Adipocyte (in vitro differentiated cells): ENCODE results near the gene EFCAB8.
"Not testable (repeated sequence)": the region's sequence is repeated elsewhere in the genome, so short reads cannot be mapped to it uniquely, and the experiment has no call there.

ENCODE experiments used
- DNase-seq: peaks from one replicate; pipeline ENCODE4 v3.0.0-alpha.2; 2015; ENCODE audit warnings: low read depth
- H3K27me3 ChIP-seq: replicated peaks from 2 replicates; pipeline ENCODE4 v1.7.0; 2013; ENCODE audit warnings: mild to moderate bottlenecking, low read length, moderate library complexity; ENCODE audit not compliant: control insufficient read depth, insufficient read depth
- H3K36me3 ChIP-seq: 2 replicates; pipeline ENCODE4 v1.7.0; 2013; ENCODE audit warnings: low read length, mild to moderate bottlenecking, moderate library complexity; ENCODE audit not compliant: control insufficient read depth, insufficient read depth, severe bottlenecking
- H3K4me1 ChIP-seq: 2 replicates; pipeline ENCODE4 v1.7.0; 2013; ENCODE audit warnings: mild to moderate bottlenecking, low read length, moderate library complexity; ENCODE audit not compliant: control insufficient read depth, insufficient read depth
- H3K4me3 ChIP-seq: 2 replicates; pipeline ENCODE4 v1.7.0; 2013; ENCODE audit warnings: mild to moderate bottlenecking, low read length, moderate library complexity
- H3K9ac ChIP-seq: 2 replicates; pipeline ENCODE4 v1.7.0; 2013; ENCODE audit warnings: mild to moderate bottlenecking, low read length, moderate library complexity
- H3K9me3 ChIP-seq: 2 replicates; pipeline ENCODE4 v1.7.0; 2013; ENCODE audit warnings: mild to moderate bottlenecking, low read length, moderate library complexity; ENCODE audit not compliant: control insufficient read depth

The EFCAB8 gene

DNA sequence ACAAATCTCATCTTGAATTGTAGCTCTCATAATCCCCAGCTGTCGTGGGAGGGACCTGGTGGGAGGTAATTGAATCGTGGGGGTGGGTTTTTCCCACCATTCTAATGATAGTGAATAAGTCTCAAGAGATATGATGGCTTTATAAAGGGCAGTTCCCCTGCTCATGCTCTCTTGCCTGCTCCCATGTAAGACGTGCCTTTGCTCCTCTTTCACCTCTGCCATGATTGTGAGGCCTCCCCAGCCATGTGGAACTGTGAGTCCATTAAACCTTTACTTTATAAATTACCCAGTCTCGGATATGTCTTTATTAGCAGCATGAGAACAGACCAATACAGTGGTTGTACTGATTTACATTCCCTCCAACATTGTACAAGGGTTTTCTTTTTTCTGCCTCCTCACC is 75.9 kb downstream of the EFCAB8 start:
- H3K4me3 ChIP-seq: no peak overlapping the region
- peaks cover 12% of the 10 kb centered on the region for H3K27me3 ChIP-seq
- H3K4me1 ChIP-seq: no peaks in the 10 kb centered on the region
- H3K36me3 ChIP-seq: no peaks in the 10 kb centered on the region
- no peak overlapping the region for H3K9ac ChIP-seq
- DNase-seq: no peak
- H3K9me3 ChIP-seq: peaks cover 6% of the 10 kb centered on the region

- Histone ChIP-seq H3K9ac (no peak overlapping the region), H3K4me1 (no peaks in the 10 kb centered on the region), H3K36me3 (no peaks in the 10 kb centered on the region), H3K4me3 (peak overlapping the region; percentile 14), H3K27me3 (no peaks in the 10 kb centered on the region), H3K9me3 (peaks cover 11% of the 10 kb centered on the region)
- peak; percentile 7 for DNase-seq
These were observed 82.6 kb downstream of the EFCAB8 start for GRCh38 chr20:32941155-32941885.

GRCh38 chr20:32943490-32944052 is 84.8 kb downstream of the EFCAB8 start:
- H3K36me3 ChIP-seq: no peaks in the 10 kb centered on the region
- H3K27me3 ChIP-seq: no peaks in the 10 kb centered on the region
- H3K9ac ChIP-seq: no peak overlapping the region
- peaks cover 9% of the 10 kb centered on the region for H3K9me3 ChIP-seq
- no peak overlapping the region for H3K4me3 ChIP-seq
- H3K4me1 ChIP-seq: no peaks in the 10 kb centered on the region
- no peak for DNase-seq

GRCh38 chr20:32945710-32946221 is 87.0 kb downstream of the EFCAB8 start:
- peak; percentile 60 for DNase-seq
- Histone ChIP-seq H3K27me3 (peaks cover 9% of the 10 kb centered on the region), H3K4me3 (no peak overlapping the region), H3K9me3 (peaks cover 9% of the 10 kb centered on the region), H3K36me3 (no peaks in the 10 kb centered on the region), H3K9ac (no peak overlapping the region), H3K4me1 (no peaks in the 10 kb centered on the region)

GRCh38 chr20:32946629-32947028 is 87.9 kb downstream of the EFCAB8 start:
- peaks cover 18% of the 10 kb centered on the region for H3K27me3 ChIP-seq
- H3K4me1 ChIP-seq: no peaks in the 10 kb centered on the region
- H3K9ac ChIP-seq: no peak overlapping the region
- H3K9me3 ChIP-seq: peaks cover 5% of the 10 kb centered on the region
- no peak overlapping the region for H3K4me3 ChIP-seq
- H3K36me3 ChIP-seq: no peaks in the 10 kb centered on the region
- DNase-seq: no peak

DNA sequence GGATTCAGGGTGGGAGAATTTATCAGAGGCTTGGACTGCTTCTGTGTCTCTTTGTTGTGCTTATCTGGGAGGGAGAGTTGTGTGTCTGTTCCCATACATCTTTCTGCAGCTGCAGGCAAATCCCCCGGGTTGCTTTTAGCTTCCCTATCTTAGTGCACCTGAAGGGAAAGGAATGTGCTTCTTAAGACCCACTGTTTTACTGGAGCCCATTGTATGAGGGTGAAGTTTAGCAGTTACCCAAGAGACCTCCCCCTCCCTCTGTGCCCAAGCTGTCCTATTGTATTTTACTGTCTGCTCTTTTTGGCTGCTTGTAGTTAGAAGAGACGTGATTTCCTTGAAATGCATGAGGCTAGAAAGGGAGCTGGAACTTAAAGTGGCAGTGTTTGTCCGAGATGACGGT is 91.8 kb downstream of the EFCAB8 start:
- Histone ChIP-seq H3K27me3 (peaks cover 28% of the 10 kb centered on the region), H3K9me3 (peaks cover 15% of the 10 kb centered on the region)
- not testable (repeated sequence) for H3K36me3 ChIP-seq, H3K4me1 ChIP-seq, DNase-seq, H3K9ac ChIP-seq, H3K4me3 ChIP-seq

DNA sequence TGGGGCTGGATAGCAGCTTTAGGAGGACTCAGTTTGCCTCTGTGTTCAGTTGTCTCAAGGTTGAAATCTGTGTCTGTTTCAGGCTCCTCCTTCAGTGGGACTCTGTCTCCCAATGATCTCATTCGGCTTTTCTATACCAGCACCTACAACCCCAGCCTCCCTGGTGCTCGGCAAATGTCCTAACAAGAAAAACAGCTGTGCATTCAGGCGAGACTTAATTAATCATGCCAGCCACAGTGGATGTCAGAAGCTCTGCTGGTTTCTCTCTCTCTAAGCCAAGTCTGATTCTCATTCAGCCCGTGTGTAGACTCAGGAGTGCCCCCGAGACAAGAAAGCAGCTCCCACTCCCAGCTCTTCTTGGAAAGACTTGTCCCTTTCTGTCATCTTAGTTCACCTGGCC is 98.7 kb downstream of the EFCAB8 start:
- H3K27me3 ChIP-seq: peaks cover 19% of the 10 kb centered on the region
- H3K9me3 ChIP-seq: peaks cover 38% of the 10 kb centered on the region
- DNase-seq: no peak
- H3K9ac ChIP-seq: no peak overlapping the region
- no peaks in the 10 kb centered on the region for H3K4me1 ChIP-seq
- H3K36me3 ChIP-seq: no peaks in the 10 kb centered on the region
- H3K4me3 ChIP-seq: no peak overlapping the region

DNA sequence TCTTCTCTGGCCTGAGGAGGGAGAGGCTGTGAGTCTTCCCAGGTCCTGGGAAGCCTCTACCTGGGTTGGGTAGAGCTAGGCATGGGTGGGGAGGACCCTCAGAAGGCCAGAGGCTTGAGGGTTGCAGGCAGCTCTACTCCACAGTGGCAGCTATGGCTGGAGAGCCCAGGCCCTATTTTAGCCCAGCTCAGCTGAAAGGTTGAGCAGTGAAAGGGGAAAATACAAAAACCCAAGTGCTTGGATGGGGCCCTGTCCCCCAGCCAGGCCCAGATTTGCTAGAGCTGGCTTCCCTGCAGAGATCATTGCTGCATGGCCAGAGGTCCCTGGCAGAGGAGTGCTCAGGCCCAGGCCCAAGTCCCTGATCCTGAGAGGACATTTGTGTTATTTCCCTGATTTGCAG is 99.9 kb downstream of the EFCAB8 start:
- no peak overlapping the region for H3K9ac ChIP-seq
- H3K27me3 ChIP-seq: peaks cover 21% of the 10 kb centered on the region
- no peak overlapping the region for H3K4me3 ChIP-seq
- no peaks in the 10 kb centered on the region for H3K36me3 ChIP-seq
- no peak for DNase-seq
- peaks cover 37% of the 10 kb centered on the region for H3K9me3 ChIP-seq
- H3K4me1 ChIP-seq: no peaks in the 10 kb centered on the region

DNA sequence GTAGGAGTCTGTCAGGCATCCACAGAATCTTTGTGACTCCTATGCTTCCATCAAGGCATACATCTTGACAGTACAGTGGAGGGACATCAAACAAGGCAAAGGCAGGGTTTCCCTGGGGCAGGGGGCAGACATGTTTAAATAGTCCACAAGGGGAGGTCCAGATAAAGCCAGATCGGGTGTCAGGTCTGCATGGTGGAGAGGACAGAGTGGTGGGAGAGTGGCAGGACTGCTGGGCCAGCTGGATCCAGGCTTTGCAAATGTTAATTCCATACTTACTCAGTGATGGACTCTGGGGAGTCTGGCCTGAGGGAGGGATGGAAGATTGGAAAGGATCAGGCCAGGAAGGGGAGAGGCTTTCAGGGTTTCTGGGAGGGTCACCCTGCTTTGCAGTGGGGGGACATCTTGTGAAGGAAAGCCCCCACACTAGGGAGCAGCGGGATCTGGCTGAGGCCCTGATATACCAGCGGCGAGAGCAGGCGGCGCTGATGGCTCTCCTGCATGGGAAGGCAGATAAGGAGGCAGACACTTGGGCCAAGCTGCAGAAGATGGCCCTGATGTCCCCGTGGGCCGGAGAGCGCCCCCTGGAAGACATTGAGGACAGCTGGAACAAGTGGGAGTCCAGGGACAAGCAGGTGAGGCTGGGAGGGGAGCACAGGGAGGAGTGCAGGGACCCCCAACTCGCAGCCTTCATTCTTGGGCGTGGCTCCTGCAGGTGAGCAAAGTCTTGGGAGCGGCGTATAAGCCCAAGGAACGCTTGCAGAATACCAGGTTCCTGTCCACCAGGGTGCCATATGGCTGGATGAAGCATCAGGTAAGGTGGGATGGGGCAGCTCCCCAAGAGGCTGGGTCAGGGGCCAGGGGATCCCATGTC is 100.9 kb downstream of the EFCAB8 start:
- Histone ChIP-seq H3K9ac (no peak overlapping the region), H3K27me3 (peaks cover 28% of the 10 kb centered on the region), H3K4me3 (no peak overlapping the region), H3K36me3 (no peaks in the 10 kb centered on the region), H3K9me3 (peaks cover 27% of the 10 kb centered on the region), H3K4me1 (no peaks in the 10 kb centered on the region)
- no peak for DNase-seq

DNA sequence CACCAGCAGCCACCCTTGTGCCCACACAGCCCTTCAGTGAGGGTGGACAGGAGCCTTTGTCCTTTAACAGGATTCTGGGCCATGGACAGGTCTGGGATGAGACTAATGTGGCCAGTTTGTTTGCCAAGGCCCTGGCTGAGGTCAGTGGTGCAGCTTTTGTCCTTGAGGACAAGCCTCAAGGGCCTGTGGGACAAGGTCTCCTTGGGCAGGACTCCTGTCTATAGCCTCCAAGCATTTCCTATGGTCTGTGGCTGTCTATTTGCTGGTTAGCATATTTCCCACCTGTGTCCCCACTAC is 101.4 kb downstream of the EFCAB8 start:
- Histone ChIP-seq H3K36me3 (no peaks in the 10 kb centered on the region), H3K4me1 (no peaks in the 10 kb centered on the region), H3K9ac (no peak overlapping the region), H3K4me3 (no peak overlapping the region), H3K9me3 (peaks cover 26% of the 10 kb centered on the region), H3K27me3 (peaks cover 30% of the 10 kb centered on the region)
- DNase-seq: no peak
